ENCODE results near the gene ACOT8. TPM values are rescaled to one million over a fixed set of nuclear protein-coding genes. Genes with fewer than 3 reads are reported as not detected.
A peak's percentile ranks its signal among the peaks of the same experiment; 100 is the strongest.

Gene ACOT8
- total RNA-seq, 1 experiment from 2014 or later = 38.1 TPM

DNA sequence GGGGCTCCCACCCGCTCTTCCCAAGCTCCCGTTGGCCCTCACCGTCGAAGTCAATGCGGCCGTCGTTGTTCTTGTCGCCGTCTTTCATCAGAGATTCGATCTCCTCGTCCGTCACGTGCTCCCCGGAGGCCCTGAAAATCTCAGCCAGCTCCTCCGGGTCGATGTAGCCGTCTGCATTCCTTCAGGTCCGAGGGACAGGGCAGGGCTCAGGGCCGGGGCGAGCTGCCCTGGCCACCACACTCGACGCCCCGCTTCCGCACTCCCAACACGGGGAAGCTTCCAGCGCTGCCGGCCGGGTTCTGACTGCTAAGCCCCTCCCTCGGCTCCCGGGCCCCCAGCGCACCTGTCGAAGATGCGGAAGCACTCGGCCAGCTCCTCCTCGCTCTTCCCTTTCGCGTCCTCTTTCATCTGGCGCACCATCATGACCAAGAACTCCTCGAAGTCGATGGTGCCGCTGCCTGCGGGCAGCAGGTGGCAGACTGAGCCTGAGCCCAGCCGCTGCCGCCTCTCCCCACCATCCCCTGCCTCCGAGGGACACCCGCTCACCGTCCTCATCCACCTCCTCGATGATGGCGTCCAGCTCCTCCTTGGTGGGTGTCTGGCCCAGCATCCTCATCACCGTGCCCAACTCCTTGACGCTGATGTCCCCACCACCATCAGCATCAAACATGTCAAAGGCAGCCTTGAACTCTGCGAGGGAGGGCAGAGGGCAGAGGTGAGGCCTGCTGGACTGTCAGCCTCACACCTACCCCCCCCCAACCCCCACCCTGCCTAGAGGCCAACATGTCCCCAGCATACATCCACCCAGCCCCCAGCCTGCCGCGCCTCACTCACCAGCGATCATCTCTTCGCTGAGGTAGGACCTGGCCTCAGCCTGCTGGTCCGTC lies 33.0 kb downstream of the ACOT8 start:
- ATAC-seq (peak; percentile 86), DNase-seq (ENCODE audit: low spot score) (peak; percentile 81)
- no peaks in the 10 kb centered on the region for H3K36me3 Mint-ChIP-seq
- CTCF ChIA-PET = interaction anchor here (0.6 to 3.3 kb wide), 27 partner anchors 8 to 235 kb away, joined by 3 to 30 read pairs (median 7); partner anchors contain the start of genes ACOT8, CTSA, NEURL2 and PCIF1
- H3K9me3 Mint-ChIP-seq = no peaks in the 10 kb centered on the region
- 0 out of 2 replicates have a peak overlapping the region, but pooled peaks have one; percentile 48 for H3K27ac Mint-ChIP-seq
- H3K4me1 Mint-ChIP-seq = peaks cover 26% of the 10 kb centered on the region
- POLR2A ChIA-PET = interaction anchor here (0.7 to 1.6 kb wide), 5 partner anchors 10 to 188 kb away, joined by 3 to 10 read pairs (median 3); partner anchors contain the start of genes CTSA, NEURL2 and SNX21
- peaks cover 23% of the 10 kb centered on the region for H3K27me3 Mint-ChIP-seq (ENCODE audit: low read depth)
- H3K4me3 Mint-ChIP-seq = peak overlapping the region; percentile 61
- TF ChIP-seq AFF4 (CRISPR knock-in tag; IDR thresholded peaks at IDR 0.05; ENCODE audit: borderline replicate concordance) (no peak), ZNF138 (CRISPR knock-in tag; conservative IDR thresholded peaks at IDR 0.05) (peak; percentile 74; the same call in 1 of the 2 replicates), IRF1 (CRISPR knock-in tag; IDR thresholded peaks at IDR 0.05) (no peak), TEAD1 (CRISPR knock-in tag; IDR thresholded peaks at IDR 0.05) (0 out of 2 replicates have a peak, but pooled peaks have one; percentile 27), FOXP1 (CRISPR knock-in tag; IDR thresholded peaks at IDR 0.05; ENCODE audit: borderline replicate concordance) (peak; percentile 79; the same call in 1 of the 2 replicates), USF1 (CRISPR knock-in tag; IDR thresholded peaks at IDR 0.05) (peak; percentile 68), STAT6 (CRISPR knock-in tag; conservative IDR thresholded peaks at IDR 0.05; ENCODE audit: low read depth) (no peak), NR2C2 (CRISPR knock-in tag; IDR thresholded peaks at IDR 0.05) (no peak), ELF4 (CRISPR knock-in tag; IDR thresholded peaks at IDR 0.05; ENCODE audit: low read depth) (0 out of 2 replicates have a peak, but pooled peaks have one; percentile 68), FOXP4 (CRISPR knock-in tag; IDR thresholded peaks at IDR 0.05) (peak; percentile 34; the same call in 1 of the 2 replicates), ETV6 (CRISPR knock-in tag; IDR thresholded peaks at IDR 0.05) (peak; percentile 63), ZBTB21 (CRISPR knock-in tag; IDR thresholded peaks at IDR 0.05; ENCODE audit: borderline replicate concordance) (peak; percentile 77; the same call in 1 of the 2 replicates), TP53 (CRISPR knock-in tag; IDR thresholded peaks at IDR 0.05) (peak; percentile 61; the same call in 1 of the 2 replicates), ERG (CRISPR knock-in tag; IDR thresholded peaks at IDR 0.05) (no peak), ZNF423 (CRISPR knock-in tag; IDR thresholded peaks at IDR 0.05) (no peak), RELA (CRISPR knock-in tag; IDR thresholded peaks at IDR 0.05; ENCODE audit: borderline replicate concordance) (peak; percentile 79; the same call in 1 of the 2 replicates)
- TF ChIP-seq, protein P1, sequence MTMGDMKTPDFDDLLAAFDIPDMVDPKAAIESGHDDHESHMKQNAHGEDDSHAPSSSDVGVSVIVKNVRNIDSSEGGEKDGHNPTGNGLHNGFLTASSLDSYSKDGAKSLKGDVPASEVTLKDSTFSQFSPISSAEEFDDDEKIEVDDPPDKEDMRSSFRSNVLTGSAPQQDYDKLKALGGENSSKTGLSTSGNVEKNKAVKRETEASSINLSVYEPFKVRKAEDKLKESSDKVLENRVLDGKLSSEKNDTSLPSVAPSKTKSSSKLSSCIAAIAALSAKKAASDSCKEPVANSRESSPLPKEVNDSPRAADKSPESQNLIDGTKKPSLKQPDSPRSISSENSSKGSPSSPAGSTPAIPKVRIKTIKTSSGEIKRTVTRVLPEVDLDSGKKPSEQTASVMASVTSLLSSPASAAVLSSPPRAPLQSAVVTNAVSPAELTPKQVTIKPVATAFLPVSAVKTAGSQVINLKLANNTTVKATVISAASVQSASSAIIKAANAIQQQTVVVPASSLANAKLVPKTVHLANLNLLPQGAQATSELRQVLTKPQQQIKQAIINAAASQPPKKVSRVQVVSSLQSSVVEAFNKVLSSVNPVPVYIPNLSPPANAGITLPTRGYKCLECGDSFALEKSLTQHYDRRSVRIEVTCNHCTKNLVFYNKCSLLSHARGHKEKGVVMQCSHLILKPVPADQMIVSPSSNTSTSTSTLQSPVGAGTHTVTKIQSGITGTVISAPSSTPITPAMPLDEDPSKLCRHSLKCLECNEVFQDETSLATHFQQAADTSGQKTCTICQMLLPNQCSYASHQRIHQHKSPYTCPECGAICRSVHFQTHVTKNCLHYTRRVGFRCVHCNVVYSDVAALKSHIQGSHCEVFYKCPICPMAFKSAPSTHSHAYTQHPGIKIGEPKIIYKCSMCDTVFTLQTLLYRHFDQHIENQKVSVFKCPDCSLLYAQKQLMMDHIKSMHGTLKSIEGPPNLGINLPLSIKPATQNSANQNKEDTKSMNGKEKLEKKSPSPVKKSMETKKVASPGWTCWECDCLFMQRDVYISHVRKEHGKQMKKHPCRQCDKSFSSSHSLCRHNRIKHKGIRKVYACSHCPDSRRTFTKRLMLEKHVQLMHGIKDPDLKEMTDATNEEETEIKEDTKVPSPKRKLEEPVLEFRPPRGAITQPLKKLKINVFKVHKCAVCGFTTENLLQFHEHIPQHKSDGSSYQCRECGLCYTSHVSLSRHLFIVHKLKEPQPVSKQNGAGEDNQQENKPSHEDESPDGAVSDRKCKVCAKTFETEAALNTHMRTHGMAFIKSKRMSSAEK (CRISPR knock-in tag; IDR thresholded peaks at IDR 0.05; ENCODE audit: borderline replicate concordance) = no peak
- TF ChIP-seq, protein P2, sequence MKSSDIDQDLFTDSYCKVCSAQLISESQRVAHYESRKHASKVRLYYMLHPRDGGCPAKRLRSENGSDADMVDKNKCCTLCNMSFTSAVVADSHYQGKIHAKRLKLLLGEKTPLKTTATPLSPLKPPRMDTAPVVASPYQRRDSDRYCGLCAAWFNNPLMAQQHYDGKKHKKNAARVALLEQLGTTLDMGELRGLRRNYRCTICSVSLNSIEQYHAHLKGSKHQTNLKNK (CRISPR knock-in tag; IDR thresholded peaks at IDR 0.05) = no peak
